HEK293 (cell line): ENCODE data around the gene UBE2E1.

Experiments
- ATF2 ChIP-seq: fragments of 450-650 bp; formaldehyde crosslinking; IDR thresholded peaks from 2 replicates; pipeline ENCODE4 v1.5.1; 2016; ENCODE audit warnings: missing biosample characterization, missing genetic modification characterization, low read depth
- CTCF ChIP-seq: fragments of 450-650 bp; formaldehyde crosslinking; IDR thresholded peaks from 2 replicates; pipeline ENCODE4 v1.5.1; 2016; ENCODE audit warnings: missing biosample characterization, missing genetic modification characterization
- ZBTB21 ChIP-seq: fragments of 450-650 bp; formaldehyde crosslinking; IDR thresholded peaks from 2 replicates; pipeline ENCODE4 v1.5.1; 2017; ENCODE audit warnings: missing biosample characterization, missing genetic modification characterization
- ZBTB6 ChIP-seq: fragments of 450-650 bp; formaldehyde crosslinking; IDR thresholded peaks from 2 replicates; pipeline ENCODE4 v1.5.1; 2017; ENCODE audit warnings: missing biosample characterization, missing genetic modification characterization
- ZNF112 ChIP-seq: fragments of 450-650 bp; formaldehyde crosslinking; IDR thresholded peaks from 2 replicates; pipeline ENCODE4 v1.5.0; 2017; ENCODE audit warnings: missing biosample characterization, missing genetic modification characterization
- ZNF146 ChIP-seq: fragments of 450-650 bp; formaldehyde crosslinking; IDR thresholded peaks from 2 replicates; pipeline ENCODE4 v1.5.1; 2016; ENCODE audit warnings: missing biosample characterization, missing genetic modification characterization
- ZNF174 ChIP-seq: fragments of 450-650 bp; formaldehyde crosslinking; IDR thresholded peaks from 2 replicates; pipeline ENCODE4 v1.5.0; 2017; ENCODE audit warnings: missing biosample characterization, mild to moderate bottlenecking, missing genetic modification characterization
- ZNF350 ChIP-seq: fragments of 450-650 bp; formaldehyde crosslinking; IDR thresholded peaks from 2 replicates; pipeline ENCODE4 v1.5.0; 2017; ENCODE audit warnings: missing biosample characterization, mild to moderate bottlenecking, missing genetic modification characterization
- ZNF354C ChIP-seq: fragments of 450-650 bp; formaldehyde crosslinking; IDR thresholded peaks from 2 replicates; pipeline ENCODE4 v1.5.1; 2016; ENCODE audit warnings: missing biosample characterization, missing genetic modification characterization, low read depth, borderline replicate concordance
- ZNF423 ChIP-seq: fragments of 450-650 bp; formaldehyde crosslinking; IDR thresholded peaks from 2 replicates; pipeline ENCODE4 v1.5.1; 2016; ENCODE audit warnings: missing biosample characterization, missing genetic modification characterization
- ZNF48 ChIP-seq: fragments of 450-650 bp; formaldehyde crosslinking; IDR thresholded peaks from 2 replicates; pipeline ENCODE4 v1.5.1; 2016; ENCODE audit warnings: missing biosample characterization, missing genetic modification characterization
- ZNF660 ChIP-seq: fragments of 450-650 bp; IDR thresholded peaks from 2 replicates; pipeline ENCODE4 v1.5.1; 2018; ENCODE audit warnings: missing biosample characterization, mild to moderate bottlenecking, missing genetic modification characterization
- ZNF704 ChIP-seq: fragments of 450-650 bp; formaldehyde crosslinking; IDR thresholded peaks from 2 replicates; pipeline ENCODE4 v1.5.1; 2016; ENCODE audit warnings: missing biosample characterization, missing genetic modification characterization
- ZNF792 ChIP-seq: fragments of 450-650 bp; formaldehyde crosslinking; IDR thresholded peaks from 2 replicates; pipeline ENCODE4 v1.5.1; 2016; ENCODE audit warnings: missing biosample characterization, missing genetic modification characterization

- TF ChIP-seq ZNF423 (tag by site-specific recombination) (no peak), CTCF (no peak), ZNF350 (no peak), ZBTB21 (tag by site-specific recombination) (no peak), ZNF146 (no peak), ATF2 (no peak), ZNF174 (no peak), ZNF660 (tag by site-specific recombination) (no peak), ZNF792 (tag by site-specific recombination) (no peak), ZNF112 (tag by site-specific recombination) (no peak), ZNF354C (tag by site-specific recombination) (no peak), ZNF704 (no peak), ZBTB6 (tag by site-specific recombination) (no peak), ZNF48 (no peak)
These were observed 54.2 kb downstream of the UBE2E1 start for GRCh38 chr3:23859839-23860382.
